GM12891 (cell line): ENCODE measurements around the gene PAX9.

Experiments
- DNase-seq: peaks from one replicate; pipeline ENCODE4 v3.0.0; 2011; ENCODE audit warnings: low spot score; ENCODE audit not compliant: insufficient read length
- FAIRE-seq: peaks from 2 replicates; lab custom pipeline; 2011; peaks lifted over from hg19 to GRCh38; lab: Jason Lieb, UNC
- PAX5 ChIP-seq: IDR thresholded peaks from 2 replicates; pipeline ENCODE4 v1.6.1; 2011; ENCODE audit warnings: low read length, moderate library complexity, mild to moderate bottlenecking; ENCODE audit not compliant: insufficient read depth, severe bottlenecking
- POLR2A ChIP-seq: IDR thresholded peaks from 2 replicates; pipeline ENCODE4 v1.6.1; 2011; ENCODE audit warnings: low read depth, low read length, control low read depth
- POLR2AphosphoS5 ChIP-seq: IDR thresholded peaks from 2 replicates; pipeline ENCODE4 v1.6.1; 2011; ENCODE audit warnings: low read depth, low read length, control low read depth
- POU2F2 ChIP-seq: IDR thresholded peaks from 2 replicates; pipeline ENCODE4 v1.6.1; 2011; ENCODE audit warnings: low read depth, mild to moderate bottlenecking, control low read depth, low read length, moderate library complexity
- SPI1 ChIP-seq: IDR thresholded peaks from 2 replicates; pipeline ENCODE4 v1.6.1; 2011; ENCODE audit warnings: low read depth, low read length, control low read depth
- TAF1 ChIP-seq: IDR thresholded peaks from 2 replicates; pipeline ENCODE4 v1.6.1; 2011; ENCODE audit warnings: low read depth, low read length, control low read depth

Gene PAX9

DNA sequence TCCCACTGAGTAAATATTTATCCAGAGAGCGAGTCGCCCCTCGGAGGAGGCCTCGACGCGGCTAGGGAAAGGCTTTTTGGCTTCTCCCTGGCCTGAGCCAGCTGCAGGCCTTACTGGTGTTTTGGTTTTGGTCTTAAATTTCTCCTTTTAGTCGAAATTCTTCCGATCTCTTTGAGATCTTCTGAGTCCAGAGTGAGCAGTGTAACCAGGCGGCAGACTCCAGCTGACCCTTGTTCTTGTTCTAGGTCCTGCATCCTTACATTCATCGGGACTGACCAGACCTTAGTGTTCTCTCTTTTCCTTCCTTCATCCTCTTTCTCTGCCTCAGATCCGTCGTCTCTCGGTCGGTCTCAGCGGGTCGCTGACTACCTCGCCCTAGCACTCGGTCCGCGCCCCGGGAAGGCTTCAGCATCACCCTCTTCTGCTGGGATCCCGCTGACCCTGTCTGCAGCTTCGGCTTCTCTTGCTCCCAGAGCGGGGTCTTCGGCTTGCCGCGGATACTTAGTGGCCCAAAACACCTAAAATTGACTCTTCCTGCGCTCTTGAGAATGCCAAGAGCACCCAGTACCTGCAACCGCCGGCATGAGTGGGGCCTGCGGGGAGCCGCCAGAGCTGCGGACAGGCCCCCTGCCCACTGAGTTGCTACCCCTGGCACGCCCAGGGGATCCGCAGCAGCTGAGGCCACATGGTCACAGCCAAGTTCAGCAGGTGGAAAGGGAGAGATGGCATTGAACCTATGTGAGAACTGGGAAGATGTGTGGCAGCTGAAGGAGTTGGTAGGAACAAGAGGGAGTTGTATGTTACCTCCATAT, 2.4 kb upstream of the PAX9 start:
- DNase-seq (no peak), FAIRE-seq (no peak)
- TF ChIP-seq PAX5, result no peak
- no peak for TF ChIP-seq SPI1
- TF ChIP-seq TAF1, result no peak
- no peak for TF ChIP-seq POLR2A
- TF ChIP-seq POLR2AphosphoS5, result no peak
- no peak for TF ChIP-seq POU2F2

DNA sequence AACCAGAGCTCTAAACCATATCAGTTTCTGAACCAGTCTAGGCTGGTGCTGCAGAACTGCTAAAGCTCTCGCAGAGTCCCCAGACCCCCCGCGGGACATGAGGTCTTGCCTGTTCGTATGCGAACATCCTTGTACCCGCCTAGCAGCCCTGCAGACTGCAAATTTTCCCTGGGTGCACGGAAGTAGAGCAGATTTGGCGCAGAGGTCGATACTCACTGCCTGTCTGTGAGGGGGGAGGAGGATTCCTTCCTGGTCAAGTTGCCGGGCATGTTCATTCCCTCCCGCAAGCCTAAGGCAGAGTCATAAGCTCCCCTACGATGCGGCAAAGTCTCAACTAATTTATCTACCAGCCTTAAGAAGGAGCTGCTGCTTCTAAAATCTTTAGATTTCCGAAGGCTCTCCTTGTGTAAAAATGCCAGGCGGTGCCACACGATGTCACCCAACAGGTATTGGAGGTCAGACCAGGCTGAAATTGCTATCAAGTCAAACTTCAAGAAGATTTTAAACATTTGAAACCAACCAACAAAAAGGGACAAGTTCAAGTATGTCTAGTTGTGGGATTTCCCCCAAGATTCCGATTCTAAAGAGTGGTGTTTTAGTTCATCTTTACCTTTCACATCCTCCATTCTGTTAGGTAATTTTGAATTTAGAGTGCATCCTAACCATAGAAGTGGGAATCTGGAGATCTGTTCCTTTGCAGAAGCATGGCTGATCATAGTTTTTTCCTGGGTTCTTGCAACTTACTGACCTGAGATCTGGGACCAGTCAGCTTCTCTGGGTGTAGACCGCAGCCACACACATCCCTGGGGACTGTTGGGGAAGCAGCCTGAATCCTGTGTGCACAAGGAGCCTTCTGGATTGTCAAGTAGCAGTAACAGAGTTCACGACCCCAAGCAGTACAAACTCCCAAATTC, 1.6 kb upstream of the PAX9 start:
- FAIRE-seq, result no peak
- TF ChIP-seq PAX5 (no peak), POU2F2 (no peak), POLR2A (no peak)
- DNase-seq, result no peak

DNA sequence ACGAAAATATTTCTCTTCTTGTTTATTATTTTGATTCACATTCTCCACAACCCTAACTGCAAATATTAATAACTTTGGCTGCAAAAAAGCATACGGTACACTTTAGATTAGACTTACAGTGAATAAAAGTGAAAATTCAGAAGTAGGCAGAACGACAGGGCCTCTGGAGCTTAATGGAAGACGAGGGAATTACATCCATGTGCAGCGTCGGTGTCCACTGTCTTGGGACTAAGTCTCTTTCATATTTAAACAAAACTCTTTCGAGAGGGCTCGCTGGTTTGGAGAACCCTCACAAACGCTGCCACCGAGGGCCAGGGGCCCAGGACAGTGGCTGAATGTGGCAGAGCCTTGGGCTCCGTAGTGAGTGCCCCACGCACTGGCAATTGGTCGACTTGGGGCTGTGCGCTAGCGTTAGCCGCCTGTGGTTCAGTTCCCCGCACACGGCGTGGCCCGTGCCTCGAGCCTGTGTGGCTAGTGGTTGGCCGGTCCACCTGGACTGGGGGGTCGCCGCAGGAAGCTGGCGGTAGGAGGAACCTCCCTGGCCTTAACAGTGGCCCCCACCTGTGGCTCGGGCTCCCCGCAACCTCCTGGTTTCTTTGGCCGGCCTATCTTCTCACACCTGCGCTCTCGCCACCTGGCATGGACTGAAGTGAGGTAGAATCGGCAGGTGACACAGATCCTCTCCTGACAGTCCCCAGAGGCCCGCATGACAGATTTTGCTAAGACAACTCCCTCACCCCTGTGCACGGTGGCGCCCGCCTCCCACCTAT, 739 bp upstream of the PAX9 start:
- TF ChIP-seq TAF1, result no peak
- TF ChIP-seq PAX5, result no peak
- DNase-seq (no peak), FAIRE-seq (no peak)

DNA sequence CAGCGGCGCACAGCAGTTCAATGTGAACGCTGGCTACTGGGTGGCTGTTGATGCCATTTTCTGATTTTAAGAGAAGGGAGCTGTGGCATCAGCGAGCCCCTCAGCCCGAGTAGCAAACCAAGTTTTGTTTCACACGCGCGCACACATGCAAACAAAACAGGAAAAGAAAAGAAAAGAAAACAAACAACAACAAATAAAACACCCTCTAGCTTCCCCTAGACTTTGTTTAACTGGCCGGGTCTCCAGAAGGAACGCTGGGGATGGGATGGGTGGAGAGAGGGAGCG, 540 bp downstream of the PAX9 start:
- no peak for TF ChIP-seq POLR2AphosphoS5
- no peak for TF ChIP-seq TAF1
- TF ChIP-seq POLR2A, result no peak
- no peak for TF ChIP-seq PAX5
- no peak for TF ChIP-seq SPI1
- no peak for TF ChIP-seq POU2F2
- FAIRE-seq, result no peak
- DNase-seq, result no peak

DNA sequence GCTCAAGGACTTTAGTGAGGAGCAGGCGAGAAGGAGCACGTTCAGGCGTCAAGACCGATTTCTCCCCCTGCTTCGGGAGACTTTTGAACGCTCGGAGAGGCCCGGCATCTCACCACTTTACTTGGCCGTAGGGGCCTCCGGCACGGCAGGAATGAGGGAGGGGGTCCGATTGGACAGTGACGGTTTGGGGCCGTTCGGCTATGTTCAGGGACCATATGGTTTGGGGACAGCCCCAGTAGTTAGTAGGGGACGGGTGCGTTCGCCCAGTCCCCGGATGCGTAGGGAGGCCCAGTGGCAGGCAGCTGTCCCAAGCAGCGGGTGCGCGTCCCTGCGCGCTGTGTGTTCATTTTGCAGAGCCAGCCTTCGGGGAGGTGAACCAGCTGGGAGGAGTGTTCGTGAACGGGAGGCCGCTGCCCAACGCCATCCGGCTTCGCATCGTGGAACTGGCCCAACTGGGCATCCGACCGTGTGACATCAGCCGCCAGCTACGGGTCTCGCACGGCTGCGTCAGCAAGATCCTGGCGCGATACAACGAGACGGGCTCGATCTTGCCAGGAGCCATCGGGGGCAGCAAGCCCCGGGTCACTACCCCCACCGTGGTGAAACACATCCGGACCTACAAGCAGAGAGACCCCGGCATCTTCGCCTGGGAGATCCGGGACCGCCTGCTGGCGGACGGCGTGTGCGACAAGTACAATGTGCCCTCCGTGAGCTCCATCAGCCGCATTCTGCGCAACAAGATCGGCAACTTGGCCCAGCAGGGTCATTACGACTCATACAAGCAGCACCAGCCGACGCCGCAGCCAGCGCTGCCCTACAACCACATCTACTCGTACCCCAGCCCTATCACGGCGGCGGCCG, 1.1 kb downstream of the PAX9 start:
- DNase-seq (no peak), FAIRE-seq (no peak)
- TF ChIP-seq TAF1, result no peak
- TF ChIP-seq POU2F2, result no peak
- no peak for TF ChIP-seq PAX5

DNA sequence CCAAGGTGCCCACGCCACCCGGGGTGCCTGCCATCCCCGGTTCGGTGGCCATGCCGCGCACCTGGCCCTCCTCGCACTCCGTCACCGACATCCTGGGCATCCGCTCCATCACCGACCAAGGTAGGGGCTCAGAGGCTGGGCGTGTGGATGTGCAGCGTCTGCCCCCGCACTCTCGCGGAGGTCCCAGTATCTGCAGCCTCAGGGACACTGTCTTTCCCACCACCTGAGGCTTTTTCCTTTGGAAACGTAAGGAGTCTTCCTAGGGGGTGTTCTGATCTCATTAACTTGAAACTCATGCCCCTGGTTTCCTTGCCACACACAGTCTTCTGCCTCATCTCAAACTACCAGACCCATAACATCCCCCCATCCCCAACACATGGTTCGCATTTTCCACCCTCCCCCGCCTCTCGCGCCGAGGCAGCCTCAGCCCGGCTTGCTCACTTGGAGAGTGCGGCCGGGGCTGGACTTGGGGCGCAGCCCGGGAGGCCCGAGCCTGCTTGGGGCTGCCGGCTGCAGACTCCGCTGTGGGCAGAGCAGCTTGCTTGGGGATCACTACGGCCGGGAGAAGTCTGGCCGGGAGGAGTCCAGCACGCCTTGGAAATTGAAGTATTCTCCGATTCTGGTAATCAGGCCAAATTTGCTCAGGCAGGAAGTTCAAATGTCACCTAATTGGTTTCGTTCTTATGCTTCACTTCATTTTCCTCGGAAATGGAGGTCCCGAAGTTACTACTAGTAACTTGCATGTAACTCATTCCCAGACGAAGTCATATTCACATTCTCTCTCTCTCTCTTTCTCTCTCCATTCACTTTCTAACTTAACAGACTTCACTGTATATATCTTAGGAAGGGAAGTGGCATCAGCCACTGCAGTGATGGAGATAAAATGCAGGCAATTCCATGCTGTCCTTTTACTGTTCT, 2.0 kb downstream of the PAX9 start:
- no peak for FAIRE-seq
- no peak for DNase-seq

DNA sequence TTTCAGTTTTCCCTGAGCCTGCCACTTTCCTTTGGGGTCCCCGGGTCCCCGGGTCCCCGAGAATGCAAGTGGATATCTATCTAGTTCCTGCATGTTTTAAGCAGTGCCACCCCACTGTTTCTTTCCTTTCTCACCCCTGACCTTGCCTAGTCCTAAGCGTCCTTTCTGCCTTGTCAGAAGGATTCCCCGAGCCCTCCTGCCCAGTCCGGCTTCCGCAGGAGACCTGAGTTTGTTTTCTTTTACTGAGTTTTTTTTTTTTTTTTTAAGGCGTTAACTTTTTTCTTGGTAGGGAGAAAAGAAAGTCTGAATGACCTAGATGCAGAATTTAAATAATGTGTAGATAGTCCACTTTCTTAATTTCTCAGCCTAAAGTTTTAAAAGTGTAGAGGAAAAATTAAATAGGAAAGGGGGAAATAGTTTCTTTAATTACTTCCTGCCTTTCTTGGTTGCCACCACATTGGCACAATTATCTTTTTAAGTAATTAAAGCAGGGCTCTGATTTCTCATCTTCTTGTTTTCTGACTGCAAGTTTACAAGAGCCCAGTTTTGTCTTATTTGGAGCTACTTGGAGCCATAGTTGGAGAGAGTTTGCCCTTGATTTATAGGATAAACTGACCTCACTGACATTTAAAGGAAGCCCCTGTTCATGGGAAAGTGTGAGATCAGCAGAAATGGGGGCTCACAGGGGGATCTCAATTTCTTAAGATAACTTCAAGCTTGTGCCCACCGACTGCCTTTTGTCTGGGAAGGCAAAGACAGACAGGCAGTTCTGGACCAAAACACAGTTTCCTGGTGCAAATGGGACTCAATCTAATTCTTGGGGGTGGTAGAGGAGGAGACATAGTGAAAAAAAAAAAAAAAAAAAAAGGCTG, 2.9 kb downstream of the PAX9 start:
- TF ChIP-seq PAX5 (no peak), POU2F2 (no peak), SPI1 (no peak), POLR2AphosphoS5 (no peak), POLR2A (no peak), TAF1 (no peak)
- no peak for DNase-seq
- FAIRE-seq, result no peak

More for the DNA sequence above, 2.0 kb downstream of the PAX9 start:
- no peak for TF ChIP-seq SPI1
- no peak for TF ChIP-seq POLR2A
- no peak for TF ChIP-seq POU2F2
- no peak for TF ChIP-seq TAF1
- no peak for TF ChIP-seq POLR2AphosphoS5
- no peak for TF ChIP-seq PAX5

DNA sequence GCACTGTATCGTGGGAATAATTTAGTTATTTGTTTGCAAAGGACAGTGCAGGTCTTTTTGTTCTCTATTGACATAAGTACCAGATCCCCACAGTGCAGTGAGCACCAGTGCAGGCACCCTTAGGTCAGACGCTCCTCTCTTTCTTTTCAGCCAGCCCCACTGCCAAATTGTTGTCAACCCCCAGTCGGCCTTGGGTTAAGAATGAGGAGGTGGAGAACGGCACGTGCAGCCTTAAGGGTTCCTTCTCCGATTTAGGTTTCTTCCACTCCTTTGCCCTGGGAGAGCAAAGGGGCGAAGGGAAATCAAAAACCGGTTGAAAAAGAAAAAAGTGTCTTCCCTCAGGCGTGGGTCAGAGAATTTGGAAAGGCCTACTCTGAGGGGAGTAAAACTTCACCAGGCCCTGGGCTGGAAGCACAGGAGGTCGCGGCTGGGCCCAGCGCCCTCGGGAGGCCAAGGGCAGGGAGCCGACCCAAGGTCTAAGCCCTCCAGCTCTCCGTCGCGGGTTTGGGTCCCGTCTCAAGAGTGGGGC, 4.3 kb downstream of the PAX9 start:
- no peak for FAIRE-seq
- no peak for TF ChIP-seq TAF1
- DNase-seq, result no peak
